H9 (cell line): ENCODE data around the gene NRG2. TPM values are rescaled to one million over a fixed set of nuclear protein-coding genes. Genes with fewer than 3 reads are reported as not detected.

Source experiments
- DNase-seq: peaks from one replicate; pipeline ENCODE4 v3.0.0-alpha.2; 2017
- H2AFZ ChIP-seq: one replicate; pipeline ENCODE4 v1.6.1; 2013; ENCODE audit warnings: mild to moderate bottlenecking, low read length, control low read depth, moderate library complexity
- H2AK5ac ChIP-seq: 2 replicates; pipeline ENCODE4 v1.6.1; 2013; ENCODE audit warnings: low read length, control low read depth, mixed read lengths; ENCODE audit not compliant: insufficient read length
- H2BK120ac ChIP-seq: one replicate; pipeline ENCODE4 v1.6.1; 2013; ENCODE audit warnings: low read depth, mild to moderate bottlenecking, low read length, control low read depth, inconsistent platforms; ENCODE audit not compliant: poor library complexity, severe bottlenecking
- H2BK12ac ChIP-seq: 2 replicates; pipeline ENCODE4 v1.6.1; 2013; ENCODE audit warnings: low read length, control low read depth, mixed read lengths, low read depth; ENCODE audit not compliant: insufficient read length
- H2BK15ac ChIP-seq: 2 replicates; pipeline ENCODE4 v1.6.1; 2013; ENCODE audit warnings: low read depth, low read length, control low read depth
- H2BK20ac ChIP-seq: one replicate; pipeline ENCODE4 v1.6.1; 2013; ENCODE audit warnings: low read depth, mild to moderate bottlenecking, low read length, control low read depth, inconsistent platforms; ENCODE audit not compliant: poor library complexity, severe bottlenecking
- H2BK5ac ChIP-seq: 2 replicates; pipeline ENCODE4 v1.6.1; 2013; ENCODE audit warnings: low read length, control low read depth, mixed read lengths; ENCODE audit not compliant: insufficient read length
- H3K14ac ChIP-seq: 2 replicates; pipeline ENCODE4 v1.6.1; 2013; ENCODE audit warnings: low read length, control low read depth; ENCODE audit not compliant: insufficient read depth
- H3K18ac ChIP-seq: 2 replicates; pipeline ENCODE4 v1.6.1; 2013; ENCODE audit warnings: low read depth, mild to moderate bottlenecking, mixed read lengths, low read length, control low read depth; ENCODE audit not compliant: insufficient read length
- H3K23ac ChIP-seq: 2 replicates; pipeline ENCODE4 v1.6.1; 2013; ENCODE audit warnings: low read length, control low read depth, mixed read lengths, low read depth; ENCODE audit not compliant: insufficient read length
- H3K23me2 ChIP-seq: 2 replicates; pipeline ENCODE4 v1.6.1; 2013; ENCODE audit warnings: low read depth, mild to moderate bottlenecking, mixed read lengths, low read length, control low read depth; ENCODE audit not compliant: insufficient read length, poor library complexity, severe bottlenecking
- H3K27ac ChIP-seq: 2 replicates; pipeline ENCODE4 v1.5.1; 2013; ENCODE audit warnings: low read length, control low read depth, mixed read lengths, low read depth; ENCODE audit not compliant: insufficient read length
- H3K27me3 ChIP-seq: 2 replicates; pipeline ENCODE4 v1.6.1; 2013; ENCODE audit warnings: low read length, control low read depth, inconsistent platforms; ENCODE audit not compliant: insufficient read depth
- H3K4ac ChIP-seq: 2 replicates; pipeline ENCODE4 v1.6.1; 2013; ENCODE audit warnings: low read depth, mild to moderate bottlenecking, control low read depth, inconsistent platforms, low read length, moderate library complexity
- H3K4me1 ChIP-seq: 2 replicates; pipeline ENCODE4 v1.6.1; 2013; ENCODE audit warnings: low read length, control low read depth, inconsistent platforms; ENCODE audit not compliant: insufficient read depth
- H3K4me2 ChIP-seq: 2 replicates; pipeline ENCODE4 v1.6.1; 2013; ENCODE audit warnings: low read length, control low read depth, mixed read lengths; ENCODE audit not compliant: insufficient read length, insufficient read depth
- H3K56ac ChIP-seq: 2 replicates; pipeline ENCODE4 v1.6.1; 2013; ENCODE audit warnings: low read depth, mild to moderate bottlenecking, mixed read lengths, low read length, control low read depth; ENCODE audit not compliant: insufficient read length
- H3K79me1 ChIP-seq: 2 replicates; pipeline ENCODE4 v1.6.1; 2013; ENCODE audit warnings: low read depth, mild to moderate bottlenecking, moderate library complexity, low read length, control low read depth, inconsistent platforms; ENCODE audit not compliant: insufficient read depth, poor library complexity, severe bottlenecking
- H3K79me2 ChIP-seq: 2 replicates; pipeline ENCODE4 v1.6.1; 2013; ENCODE audit warnings: low read length, control low read depth, inconsistent platforms; ENCODE audit not compliant: insufficient read depth
- H3K9ac ChIP-seq: 2 replicates; pipeline ENCODE4 v1.6.1; 2013; ENCODE audit warnings: low read length, control low read depth, mixed read lengths; ENCODE audit not compliant: insufficient read length; ENCODE audit errors: extremely low read depth
- H3K9me3 ChIP-seq: one replicate; pipeline ENCODE4 v1.6.1; 2013; ENCODE audit warnings: low read depth, low read length, inconsistent platforms; ENCODE audit not compliant: control insufficient read depth
- H3T11ph ChIP-seq: one replicate; pipeline ENCODE4 v1.6.1; 2013; ENCODE audit warnings: mild to moderate bottlenecking, low read length, control low read depth, inconsistent platforms
- H4K20me1 ChIP-seq: one replicate; pipeline ENCODE4 v1.6.1; 2013; ENCODE audit not compliant: control insufficient read depth, insufficient read length, insufficient read depth
- H4K5ac ChIP-seq: 2 replicates; pipeline ENCODE4 v1.6.1; 2013; ENCODE audit warnings: low read depth, mild to moderate bottlenecking, mixed read lengths, low read length, control low read depth; ENCODE audit not compliant: insufficient read length
- H4K8ac ChIP-seq: replicated peaks from 2 replicates; pipeline ENCODE4 v1.6.1; 2013; ENCODE audit warnings: low read length, control low read depth, mixed read lengths, low read depth; ENCODE audit not compliant: insufficient read length
- H4K91ac ChIP-seq: 2 replicates; pipeline ENCODE4 v1.6.1; 2013; ENCODE audit warnings: low read depth, mild to moderate bottlenecking, moderate library complexity, mixed read lengths, low read length, control low read depth; ENCODE audit not compliant: insufficient read length
- H3K27ac Mint-ChIP-seq, 3 experiments: 2 replicates in 2 of 3; 3 replicates in 1 of 3; pipeline ENCODE4 v1.8.0; 2020 to 2021; ENCODE audit warnings: mixed read lengths in 3 of 3, mild to moderate bottlenecking in 1 of 3, moderate library complexity in 1 of 3
- H3K27me3 Mint-ChIP-seq: 2 replicates; pipeline ENCODE4 v1.8.0; 2021; ENCODE audit warnings: low read depth, mild to moderate bottlenecking, moderate library complexity, mixed read lengths
- H3K36me3 Mint-ChIP-seq, 3 experiments: 2 replicates in 2 of 3; 3 replicates in 1 of 3; pipeline ENCODE4 v1.8.0; 2020 to 2021; ENCODE audit warnings: low read depth in 3 of 3, mixed read lengths in 3 of 3; ENCODE audit not compliant: insufficient read depth in 1 of 3
- H3K4me1 Mint-ChIP-seq, 2 experiments: 2 replicates each; pipeline ENCODE4 v1.8.0; 2020; ENCODE audit warnings: mixed read lengths in 2 of 2
- H3K4me3 Mint-ChIP-seq, 2 experiments: 2 replicates in 1 of 2; 3 replicates in 1 of 2; pipeline ENCODE4 v1.8.0; 2020 to 2021; ENCODE audit warnings: mild to moderate bottlenecking in 2 of 2, mixed read lengths in 2 of 2, moderate library complexity in 1 of 2
- H3K9me3 Mint-ChIP-seq, 2 experiments: 2 replicates in 1 of 2; 3 replicates in 1 of 2; pipeline ENCODE4 v1.8.0; 2020; ENCODE audit warnings: mild to moderate bottlenecking in 2 of 2, mixed read lengths in 2 of 2, moderate library complexity in 1 of 2
- WGBS: extraction: QIAGEN DNeasy Blood & Tissue Kit; methylation state at CpG from one replicate; pipeline ENCODE4 v1.1.7; 2013; ENCODE audit warnings: missing lambda C conversion rate, low lambda C conversion rate, mixed read lengths; ENCODE audit not compliant: insufficient read length; ENCODE audit errors: extremely low coverage; 5-methylcytosine and 5-hydroxymethylcytosine counted together
- total RNA-seq: library from RNA; stranded (reverse); gene quantifications from 2 replicates; pipeline ENCODE4 v1.2.1, GENCODE V29; 2021
- TF ChIP-seq, protein P1 (sequence below): fragments of 200-600 bp; sonication (generic); conservative IDR thresholded peaks from 3 replicates; pipeline ENCODE4 v1.8.0; 2021; ENCODE audit warnings: antibody characterized with exemption, mild to moderate bottlenecking

The NRG2 gene
- total RNA-seq, 1 experiment from 2014 or later, result not detected

DNA sequence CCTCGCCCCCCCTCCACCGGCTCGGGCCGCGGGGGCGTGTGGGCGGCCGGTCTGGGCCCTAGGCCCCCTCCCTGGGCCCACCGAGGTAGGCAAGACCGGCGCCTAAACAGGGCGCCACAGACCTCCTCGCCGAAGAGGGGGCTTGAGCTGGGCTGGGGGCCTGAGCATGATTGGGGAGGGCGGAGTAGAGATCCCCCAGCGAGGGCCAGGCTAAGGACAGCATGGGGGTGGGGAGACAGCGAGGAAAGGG is 138.6 kb downstream of the NRG2 start:
- Histone ChIP-seq H3T11ph (no peak overlapping the region), H4K20me1 (no peaks in the 10 kb centered on the region), H3K27ac (no peak overlapping the region), H3K23me2 (peaks cover 14% of the 10 kb centered on the region), H3K9me3 (no peaks in the 10 kb centered on the region), H2AK5ac (no peak overlapping the region), H2BK12ac (no peak overlapping the region), H3K27me3 (peaks cover 46% of the 10 kb centered on the region), H3K56ac (no peak overlapping the region), H3K23ac (no peak overlapping the region), H2BK5ac (no peak overlapping the region), H3K4me2 (peak overlapping the region; percentile 53), H3K9ac (no peak overlapping the region), H4K8ac (no peak overlapping the region), H3K4me1 (no peaks in the 10 kb centered on the region), H3K4ac (no peak overlapping the region), H4K5ac (no peak overlapping the region), H3K14ac (no peak overlapping the region), H3K18ac (no peak overlapping the region), H3K79me2 (no peaks in the 10 kb centered on the region), H4K91ac (no peak overlapping the region), H2BK120ac (no peak overlapping the region), H3K79me1 (no peaks in the 10 kb centered on the region), H2BK20ac (no peak overlapping the region), H2AFZ (no peak overlapping the region), H2BK15ac (no peak overlapping the region)
- H3K9me3 Mint-ChIP-seq, result no peaks in the 10 kb centered on the region
- peaks cover 7 to 13% of the 10 kb centered on the region in 2 experiments for H3K4me1 Mint-ChIP-seq
- no peak overlapping the region for H3K27ac Mint-ChIP-seq
- DNase-seq, result no peak
- no CpG with 5 or more reads among the region's 17 CpGs for WGBS
- no peaks in the 10 kb centered on the region; a peak in 1 of 7 replicates for H3K36me3 Mint-ChIP-seq
- H3K27me3 Mint-ChIP-seq, result peaks cover 47% of the 10 kb centered on the region
- TF ChIP-seq, protein P1, sequence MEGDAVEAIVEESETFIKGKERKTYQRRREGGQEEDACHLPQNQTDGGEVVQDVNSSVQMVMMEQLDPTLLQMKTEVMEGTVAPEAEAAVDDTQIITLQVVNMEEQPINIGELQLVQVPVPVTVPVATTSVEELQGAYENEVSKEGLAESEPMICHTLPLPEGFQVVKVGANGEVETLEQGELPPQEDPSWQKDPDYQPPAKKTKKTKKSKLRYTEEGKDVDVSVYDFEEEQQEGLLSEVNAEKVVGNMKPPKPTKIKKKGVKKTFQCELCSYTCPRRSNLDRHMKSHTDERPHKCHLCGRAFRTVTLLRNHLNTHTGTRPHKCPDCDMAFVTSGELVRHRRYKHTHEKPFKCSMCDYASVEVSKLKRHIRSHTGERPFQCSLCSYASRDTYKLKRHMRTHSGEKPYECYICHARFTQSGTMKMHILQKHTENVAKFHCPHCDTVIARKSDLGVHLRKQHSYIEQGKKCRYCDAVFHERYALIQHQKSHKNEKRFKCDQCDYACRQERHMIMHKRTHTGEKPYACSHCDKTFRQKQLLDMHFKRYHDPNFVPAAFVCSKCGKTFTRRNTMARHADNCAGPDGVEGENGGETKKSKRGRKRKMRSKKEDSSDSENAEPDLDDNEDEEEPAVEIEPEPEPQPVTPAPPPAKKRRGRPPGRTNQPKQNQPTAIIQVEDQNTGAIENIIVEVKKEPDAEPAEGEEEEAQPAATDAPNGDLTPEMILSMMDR, result no peak
- H3K4me3 Mint-ChIP-seq, result peak overlapping the region; percentile 60 to 76
